Measurements from ENCODE around the gene KLF16. TPM values are rescaled to one million over a fixed set of nuclear protein-coding genes. Genes with fewer than 3 reads are reported as not detected.

The KLF16 gene
- total RNA-seq, 1 experiment from 2014 or later: 26.7 TPM

DNA sequence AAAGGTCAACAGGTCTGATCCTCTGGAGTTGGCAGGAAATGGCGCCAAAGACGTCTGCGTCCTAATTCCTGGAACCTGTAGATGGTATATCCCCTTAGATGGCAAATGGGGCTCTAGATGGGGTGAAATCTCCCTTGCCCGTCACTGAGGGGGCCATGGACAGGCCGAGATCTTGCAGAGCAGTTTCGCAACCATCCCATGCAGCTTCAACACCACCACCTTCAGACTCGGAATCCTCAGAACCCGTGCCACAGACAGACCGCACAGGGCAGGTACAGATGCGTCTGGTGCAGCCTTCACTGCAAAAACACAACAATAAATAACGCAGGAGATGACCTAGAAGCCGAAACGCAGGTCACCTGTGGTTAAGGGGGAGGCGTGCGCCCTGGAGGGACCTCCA lies 32.8 kb downstream of the KLF16 start:
- POLR2A ChIA-PET (ENCODE audit: unreplicated experiment): no interaction called here
- no peak overlapping the region for H2AFZ ChIP-seq
- no peaks in the 10 kb centered on the region for H3K9me3 ChIP-seq (ENCODE audit: insufficient read depth, low read depth)
- no peaks in the 10 kb centered on the region for H3K27me3 ChIP-seq (ENCODE audit: insufficient read depth, low read depth)
- intact Hi-C loops (cut with micrococcal nuclease; ENCODE audit: unreplicated experiment): no loop called here
- no peaks in the 10 kb centered on the region for H3K36me3 ChIP-seq (ENCODE audit: low read depth)
- no peak for DNase-seq
- no peak overlapping the region for H3K4me2 ChIP-seq
- H3K79me2 ChIP-seq (ENCODE audit: low read depth): no peaks in the 10 kb centered on the region
- no peaks in the 10 kb centered on the region for H3K9me2 ChIP-seq (ENCODE audit: insufficient read depth)
- no peak overlapping the region for H3K4me3 ChIP-seq
- no peaks in the 10 kb centered on the region for H3F3A ChIP-seq (ENCODE audit: insufficient read depth, low read depth)
- no peak overlapping the region for H3K27ac ChIP-seq
- TF ChIP-seq CTCF (conservative IDR thresholded peaks at IDR 0.05) (no peak), EZH2 (IDR thresholded peaks at IDR 0.05; ENCODE audit: low read depth) (no peak)
- peaks cover 5% of the 10 kb centered on the region for H4K20me1 ChIP-seq (ENCODE audit: insufficient read depth)
- no TSS peak for BruUV-seq (replicated peaks)
- no peaks in the 10 kb centered on the region for H3K4me1 ChIP-seq (replicated peaks; ENCODE audit: insufficient read depth)
- CTCF ChIA-PET: no interaction called here

DNA sequence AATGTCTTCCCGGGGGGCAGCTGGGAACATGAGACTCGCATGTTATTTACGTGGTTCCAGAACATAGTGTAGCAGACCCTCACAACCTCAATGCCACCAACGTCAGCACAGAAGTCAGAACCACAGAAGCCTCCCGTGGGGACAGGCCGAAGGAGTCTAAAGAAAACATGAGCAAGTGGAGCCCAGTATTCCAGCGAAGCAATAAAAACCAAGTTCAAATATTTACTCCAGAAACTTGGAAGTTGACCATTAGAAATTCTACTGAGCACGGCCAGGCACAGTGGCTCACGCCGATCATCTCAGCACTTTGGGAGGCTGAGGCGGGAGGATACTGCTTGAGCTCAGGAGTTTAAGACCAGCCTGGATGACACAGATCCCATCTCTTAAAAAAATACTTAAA lies 33.4 kb downstream of the KLF16 start:
- H4K20me1 ChIP-seq (ENCODE audit: insufficient read depth): peaks cover 5% of the 10 kb centered on the region
- TF ChIP-seq CTCF (conservative IDR thresholded peaks at IDR 0.05): no peak
- TF ChIP-seq EZH2 (IDR thresholded peaks at IDR 0.05; ENCODE audit: low read depth): no peak
- no peak overlapping the region for H3K4me3 ChIP-seq
- no peak overlapping the region for H2AFZ ChIP-seq
- ChIA-PET CTCF (no interaction called here), POLR2A (ENCODE audit: unreplicated experiment) (no interaction called here)
- no peaks in the 10 kb centered on the region for H3K27me3 ChIP-seq (ENCODE audit: insufficient read depth, low read depth)
- no TSS peak for BruUV-seq (replicated peaks)
- no peaks in the 10 kb centered on the region for H3F3A ChIP-seq (ENCODE audit: insufficient read depth, low read depth)
- no peak overlapping the region for H3K4me2 ChIP-seq
- H3K9me2 ChIP-seq (ENCODE audit: insufficient read depth): no peaks in the 10 kb centered on the region
- no peaks in the 10 kb centered on the region for H3K4me1 ChIP-seq (replicated peaks; ENCODE audit: insufficient read depth)
- DNase-seq: no peak
- no peaks in the 10 kb centered on the region for H3K79me2 ChIP-seq (ENCODE audit: low read depth)
- no peaks in the 10 kb centered on the region for H3K36me3 ChIP-seq (ENCODE audit: low read depth)
- no peak overlapping the region for H3K27ac ChIP-seq
- H3K9me3 ChIP-seq (ENCODE audit: insufficient read depth, low read depth): no peaks in the 10 kb centered on the region
- intact Hi-C loops (cut with micrococcal nuclease; ENCODE audit: unreplicated experiment): no loop called here

GRCh38 chr19:1828279-1829238 lies 34.8 kb downstream of the KLF16 start:
- H3K9me3 ChIP-seq (ENCODE audit: insufficient read depth, low read depth): no peaks in the 10 kb centered on the region
- H3K27ac ChIP-seq: no peak overlapping the region
- BruUV-seq (replicated peaks): no TSS peak
- H3K4me1 ChIP-seq (replicated peaks; ENCODE audit: insufficient read depth): no peaks in the 10 kb centered on the region
- no peaks in the 10 kb centered on the region for H3K79me2 ChIP-seq (ENCODE audit: low read depth)
- intact Hi-C loops (cut with micrococcal nuclease; ENCODE audit: unreplicated experiment): no loop called here
- H3K9me2 ChIP-seq (ENCODE audit: insufficient read depth): no peaks in the 10 kb centered on the region
- H3F3A ChIP-seq (ENCODE audit: insufficient read depth, low read depth): no peaks in the 10 kb centered on the region
- no peak overlapping the region for H2AFZ ChIP-seq
- H3K36me3 ChIP-seq (ENCODE audit: low read depth): no peaks in the 10 kb centered on the region
- H3K27me3 ChIP-seq (ENCODE audit: insufficient read depth, low read depth): no peaks in the 10 kb centered on the region
- POLR2A ChIA-PET (ENCODE audit: unreplicated experiment): interaction anchor here (0.6 kb wide), 1 partner anchor 191 kb away, joined by 3 read pairs; no protein-coding TSS in a partner anchor
- peaks cover 5% of the 10 kb centered on the region for H4K20me1 ChIP-seq (ENCODE audit: insufficient read depth)
- DNase-seq: no peak
- CTCF ChIA-PET: no interaction called here
- no peak overlapping the region for H3K4me2 ChIP-seq
- no peak for TF ChIP-seq CTCF (conservative IDR thresholded peaks at IDR 0.05)
- TF ChIP-seq EZH2 (IDR thresholded peaks at IDR 0.05; ENCODE audit: low read depth): no peak
- H3K4me3 ChIP-seq: no peak overlapping the region

Measured in PC-9 (cell line).